GM21717 (cell line): Measurements from ENCODE around the gene TCF12.
"Not testable (repeated sequence)": the region's sequence is repeated elsewhere in the genome, so short reads cannot be mapped to it uniquely, and the experiment has no call there.

ENCODE experiments used
- ATAC-seq: cut with Tn5 transposase; IDR thresholded peaks from one replicate; pipeline ENCODE4 v1.9.1; 2021; ENCODE audit warnings: mild to moderate bottlenecking, moderate library complexity; ENCODE audit not compliant: unreplicated experiment

TCF12 gene

GRCh38 chr15:57014896-57015295 is 96.5 kb downstream of the TCF12 start:
- not testable (repeated sequence) for ATAC-seq

GRCh38 chr15:57015360-57015759 is 96.9 kb downstream of the TCF12 start:
- ATAC-seq: no peak

GRCh38 chr15:57015897-57016296 is 97.5 kb downstream of the TCF12 start:
- no peak for ATAC-seq

GRCh38 chr15:57017024-57017423 is 98.6 kb downstream of the TCF12 start:
- no peak for ATAC-seq

GRCh38 chr15:57018151-57018550 is 99.7 kb downstream of the TCF12 start:
- no peak for ATAC-seq

- ATAC-seq: no peak
Measured at GRCh38 chr15:57019496-57020160, 101.2 kb downstream of the TCF12 start.

GRCh38 chr15:57025264-57025926 is 107.0 kb downstream of the TCF12 start:
- ATAC-seq: no peak

- ATAC-seq: no peak
Measured at GRCh38 chr15:57026016-57026592, 107.7 kb downstream of the TCF12 start.

GRCh38 chr15:57027596-57027995 is 109.2 kb downstream of the TCF12 start:
- no peak for ATAC-seq

- ATAC-seq: no peak
Measured at GRCh38 chr15:57028176-57028575, 109.7 kb downstream of the TCF12 start.

GRCh38 chr15:57030011-57030410 is 111.6 kb downstream of the TCF12 start:
- no peak for ATAC-seq

GRCh38 chr15:57031082-57031481 is 112.6 kb downstream of the TCF12 start:
- no peak for ATAC-seq

GRCh38 chr15:57031605-57032004 is 113.2 kb downstream of the TCF12 start:
- ATAC-seq: no peak

GRCh38 chr15:57032338-57032737 is 113.9 kb downstream of the TCF12 start:
- ATAC-seq: no peak

GRCh38 chr15:57033715-57034439 is 115.4 kb downstream of the TCF12 start:
- ATAC-seq: no peak

- ATAC-seq: no peak
Measured at GRCh38 chr15:57034613-57035012, 116.2 kb downstream of the TCF12 start.

GRCh38 chr15:57035664-57036063 is 117.2 kb downstream of the TCF12 start:
- ATAC-seq: no peak

GRCh38 chr15:57036352-57036751 is 117.9 kb downstream of the TCF12 start:
- ATAC-seq: no peak

GRCh38 chr15:57037548-57037947 is 119.1 kb downstream of the TCF12 start:
- ATAC-seq: no peak

- no peak for ATAC-seq
Measured at GRCh38 chr15:57038040-57038439, 119.6 kb downstream of the TCF12 start.

GRCh38 chr15:57038496-57038895 is 120.1 kb downstream of the TCF12 start:
- ATAC-seq: no peak

- ATAC-seq: no peak
Measured at GRCh38 chr15:57041416-57041815, 123.0 kb downstream of the TCF12 start.
